H9 (cell line): ENCODE results near the gene FAM111B. TPM values are rescaled to one million over a fixed set of nuclear protein-coding genes. Genes with fewer than 3 reads are reported as not detected.

Experiments used
- DNase-seq: peaks from one replicate; pipeline ENCODE4 v3.0.0-alpha.2; 2017
- H2AFZ ChIP-seq: one replicate; pipeline ENCODE4 v1.6.1; 2013; ENCODE audit warnings: mild to moderate bottlenecking, low read length, control low read depth, moderate library complexity
- H2AK5ac ChIP-seq: 2 replicates; pipeline ENCODE4 v1.6.1; 2013; ENCODE audit warnings: low read length, control low read depth, mixed read lengths; ENCODE audit not compliant: insufficient read length
- H2BK120ac ChIP-seq: one replicate; pipeline ENCODE4 v1.6.1; 2013; ENCODE audit warnings: low read depth, mild to moderate bottlenecking, low read length, control low read depth, inconsistent platforms; ENCODE audit not compliant: poor library complexity, severe bottlenecking
- H2BK12ac ChIP-seq: 2 replicates; pipeline ENCODE4 v1.6.1; 2013; ENCODE audit warnings: low read length, control low read depth, mixed read lengths, low read depth; ENCODE audit not compliant: insufficient read length
- H2BK15ac ChIP-seq: 2 replicates; pipeline ENCODE4 v1.6.1; 2013; ENCODE audit warnings: low read depth, low read length, control low read depth
- H2BK20ac ChIP-seq: one replicate; pipeline ENCODE4 v1.6.1; 2013; ENCODE audit warnings: low read depth, mild to moderate bottlenecking, low read length, control low read depth, inconsistent platforms; ENCODE audit not compliant: poor library complexity, severe bottlenecking
- H2BK5ac ChIP-seq: 2 replicates; pipeline ENCODE4 v1.6.1; 2013; ENCODE audit warnings: low read length, control low read depth, mixed read lengths; ENCODE audit not compliant: insufficient read length
- H3K14ac ChIP-seq: 2 replicates; pipeline ENCODE4 v1.6.1; 2013; ENCODE audit warnings: low read length, control low read depth; ENCODE audit not compliant: insufficient read depth
- H3K18ac ChIP-seq: 2 replicates; pipeline ENCODE4 v1.6.1; 2013; ENCODE audit warnings: low read depth, mild to moderate bottlenecking, mixed read lengths, low read length, control low read depth; ENCODE audit not compliant: insufficient read length
- H3K23ac ChIP-seq: 2 replicates; pipeline ENCODE4 v1.6.1; 2013; ENCODE audit warnings: low read length, control low read depth, mixed read lengths, low read depth; ENCODE audit not compliant: insufficient read length
- H3K23me2 ChIP-seq: 2 replicates; pipeline ENCODE4 v1.6.1; 2013; ENCODE audit warnings: low read depth, mild to moderate bottlenecking, mixed read lengths, low read length, control low read depth; ENCODE audit not compliant: insufficient read length, poor library complexity, severe bottlenecking
- H3K27ac ChIP-seq: 2 replicates; pipeline ENCODE4 v1.5.1; 2013; ENCODE audit warnings: low read length, control low read depth, mixed read lengths, low read depth; ENCODE audit not compliant: insufficient read length
- H3K27me3 ChIP-seq: 2 replicates; pipeline ENCODE4 v1.6.1; 2013; ENCODE audit warnings: low read length, control low read depth, inconsistent platforms; ENCODE audit not compliant: insufficient read depth
- H3K4ac ChIP-seq: 2 replicates; pipeline ENCODE4 v1.6.1; 2013; ENCODE audit warnings: low read depth, mild to moderate bottlenecking, control low read depth, inconsistent platforms, low read length, moderate library complexity
- H3K4me1 ChIP-seq: 2 replicates; pipeline ENCODE4 v1.6.1; 2013; ENCODE audit warnings: low read length, control low read depth, inconsistent platforms; ENCODE audit not compliant: insufficient read depth
- H3K4me2 ChIP-seq: 2 replicates; pipeline ENCODE4 v1.6.1; 2013; ENCODE audit warnings: low read length, control low read depth, mixed read lengths; ENCODE audit not compliant: insufficient read length, insufficient read depth
- H3K56ac ChIP-seq: 2 replicates; pipeline ENCODE4 v1.6.1; 2013; ENCODE audit warnings: low read depth, mild to moderate bottlenecking, mixed read lengths, low read length, control low read depth; ENCODE audit not compliant: insufficient read length
- H3K79me1 ChIP-seq: 2 replicates; pipeline ENCODE4 v1.6.1; 2013; ENCODE audit warnings: low read depth, mild to moderate bottlenecking, moderate library complexity, low read length, control low read depth, inconsistent platforms; ENCODE audit not compliant: insufficient read depth, poor library complexity, severe bottlenecking
- H3K79me2 ChIP-seq: 2 replicates; pipeline ENCODE4 v1.6.1; 2013; ENCODE audit warnings: low read length, control low read depth, inconsistent platforms; ENCODE audit not compliant: insufficient read depth
- H3K9ac ChIP-seq: 2 replicates; pipeline ENCODE4 v1.6.1; 2013; ENCODE audit warnings: low read length, control low read depth, mixed read lengths; ENCODE audit not compliant: insufficient read length; ENCODE audit errors: extremely low read depth
- H3K9me3 ChIP-seq: one replicate; pipeline ENCODE4 v1.6.1; 2013; ENCODE audit warnings: low read depth, low read length, inconsistent platforms; ENCODE audit not compliant: control insufficient read depth
- H3T11ph ChIP-seq: one replicate; pipeline ENCODE4 v1.6.1; 2013; ENCODE audit warnings: mild to moderate bottlenecking, low read length, control low read depth, inconsistent platforms
- H4K20me1 ChIP-seq: one replicate; pipeline ENCODE4 v1.6.1; 2013; ENCODE audit not compliant: control insufficient read depth, insufficient read length, insufficient read depth
- H4K5ac ChIP-seq: 2 replicates; pipeline ENCODE4 v1.6.1; 2013; ENCODE audit warnings: low read depth, mild to moderate bottlenecking, mixed read lengths, low read length, control low read depth; ENCODE audit not compliant: insufficient read length
- H4K8ac ChIP-seq: replicated peaks from 2 replicates; pipeline ENCODE4 v1.6.1; 2013; ENCODE audit warnings: low read length, control low read depth, mixed read lengths, low read depth; ENCODE audit not compliant: insufficient read length
- H4K91ac ChIP-seq: 2 replicates; pipeline ENCODE4 v1.6.1; 2013; ENCODE audit warnings: low read depth, mild to moderate bottlenecking, moderate library complexity, mixed read lengths, low read length, control low read depth; ENCODE audit not compliant: insufficient read length
- H3K27ac Mint-ChIP-seq, 3 experiments: 2 replicates in 2 of 3; 3 replicates in 1 of 3; pipeline ENCODE4 v1.8.0; 2020 to 2021; ENCODE audit warnings: mixed read lengths in 3 of 3, mild to moderate bottlenecking in 1 of 3, moderate library complexity in 1 of 3
- H3K27me3 Mint-ChIP-seq: 2 replicates; pipeline ENCODE4 v1.8.0; 2021; ENCODE audit warnings: low read depth, mild to moderate bottlenecking, moderate library complexity, mixed read lengths
- H3K36me3 Mint-ChIP-seq, 3 experiments: 2 replicates in 2 of 3; 3 replicates in 1 of 3; pipeline ENCODE4 v1.8.0; 2020 to 2021; ENCODE audit warnings: low read depth in 3 of 3, mixed read lengths in 3 of 3; ENCODE audit not compliant: insufficient read depth in 1 of 3
- H3K4me1 Mint-ChIP-seq, 2 experiments: 2 replicates each; pipeline ENCODE4 v1.8.0; 2020; ENCODE audit warnings: mixed read lengths in 2 of 2
- H3K4me3 Mint-ChIP-seq, 2 experiments: 2 replicates in 1 of 2; 3 replicates in 1 of 2; pipeline ENCODE4 v1.8.0; 2020 to 2021; ENCODE audit warnings: mild to moderate bottlenecking in 2 of 2, mixed read lengths in 2 of 2, moderate library complexity in 1 of 2
- H3K9me3 Mint-ChIP-seq, 2 experiments: 2 replicates in 1 of 2; 3 replicates in 1 of 2; pipeline ENCODE4 v1.8.0; 2020; ENCODE audit warnings: mild to moderate bottlenecking in 2 of 2, mixed read lengths in 2 of 2, moderate library complexity in 1 of 2
- CTCF ChIP-seq: fragments of 200-600 bp; sonication (generic); conservative IDR thresholded peaks from 3 replicates; pipeline ENCODE4 v1.8.0; 2021; ENCODE audit warnings: antibody characterized with exemption, mild to moderate bottlenecking
- WGBS: extraction: QIAGEN DNeasy Blood & Tissue Kit; methylation state at CpG from one replicate; pipeline ENCODE4 v1.1.7; 2013; ENCODE audit warnings: missing lambda C conversion rate, low lambda C conversion rate, mixed read lengths; ENCODE audit not compliant: insufficient read length; ENCODE audit errors: extremely low coverage; 5-methylcytosine and 5-hydroxymethylcytosine counted together
- total RNA-seq: library from RNA; stranded (reverse); gene quantifications from 2 replicates; pipeline ENCODE4 v1.2.1, GENCODE V29; 2021

Gene FAM111B
- total RNA-seq, 1 experiment from 2014 or later: 35.0 TPM

GRCh38 chr11:59154610-59155009, 47.6 kb downstream of the FAM111B start:
- H4K8ac ChIP-seq: no peak overlapping the region

More at GRCh38 chr11:59154610-59155009, 47.6 kb downstream of the FAM111B start:
- WGBS: no CpG with 5 or more reads among the region's 5 CpGs
- Histone ChIP-seq H2AFZ (no peak overlapping the region), H2AK5ac (no peak overlapping the region), H4K91ac (no peak overlapping the region), H2BK120ac (no peak overlapping the region), H2BK5ac (no peak overlapping the region), H3K18ac (no peak overlapping the region), H2BK20ac (no peak overlapping the region), H2BK12ac (no peak overlapping the region), H3K9me3 (no peaks in the 10 kb centered on the region), H3K23ac (no peak overlapping the region), H4K5ac (no peak overlapping the region), H3T11ph (no peak overlapping the region), H3K27ac (no peak overlapping the region), H3K23me2 (no peaks in the 10 kb centered on the region), H3K4me1 (no peaks in the 10 kb centered on the region), H3K4ac (no peak overlapping the region), H3K79me1 (no peaks in the 10 kb centered on the region), H3K27me3 (no peaks in the 10 kb centered on the region), H2BK15ac (no peak overlapping the region), H4K20me1 (no peaks in the 10 kb centered on the region), H3K79me2 (no peaks in the 10 kb centered on the region), H3K9ac (no peak overlapping the region), H3K56ac (no peak overlapping the region), H3K14ac (no peak overlapping the region), H3K4me2 (no peak overlapping the region)
- peaks cover 4 to 5% of the 10 kb centered on the region in 2 experiments for H3K4me1 Mint-ChIP-seq
- H3K4me3 Mint-ChIP-seq: no peak overlapping the region
- TF ChIP-seq CTCF: no peak
- no peaks in the 10 kb centered on the region for H3K9me3 Mint-ChIP-seq
- H3K27ac Mint-ChIP-seq: no peak overlapping the region
- H3K27me3 Mint-ChIP-seq: no peaks in the 10 kb centered on the region; the same call in 1 of the 2 replicates
- peaks cover 8 to 21% (median 17%) of the 10 kb centered on the region in 3 experiments; a peak in 6 of 7 replicates for H3K36me3 Mint-ChIP-seq
- DNase-seq: no peak
